ENCODE measurements around the gene ZNF559. TPM values are rescaled to one million over a fixed set of nuclear protein-coding genes. Genes with fewer than 3 reads are reported as not detected.

ZNF559 gene
- total RNA-seq, 1 donor from 2014 or later = 3.8 TPM

DNA sequence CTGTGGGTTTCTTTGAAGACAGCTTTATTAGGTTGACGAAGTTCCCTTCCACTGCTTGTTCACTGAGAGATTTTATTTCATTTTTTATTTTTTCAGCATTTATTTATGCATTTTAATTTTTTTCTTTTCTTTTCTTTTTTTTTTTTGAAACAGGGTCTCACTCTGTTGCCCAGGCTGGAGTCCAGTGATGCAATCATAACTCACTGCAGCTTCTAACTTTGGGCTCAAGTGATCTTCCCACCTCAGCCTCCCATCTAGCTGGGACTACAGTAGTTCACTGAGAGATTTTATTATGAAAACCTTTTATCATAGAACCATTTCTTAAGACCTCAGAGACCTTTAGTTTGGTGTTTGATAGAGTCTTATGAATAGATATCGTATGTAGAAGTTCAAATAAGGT, 28.5 kb downstream of the ZNF559 start:
- DNase-seq (ENCODE audit: low spot score) (no peak), ATAC-seq (no peak)

DNA sequence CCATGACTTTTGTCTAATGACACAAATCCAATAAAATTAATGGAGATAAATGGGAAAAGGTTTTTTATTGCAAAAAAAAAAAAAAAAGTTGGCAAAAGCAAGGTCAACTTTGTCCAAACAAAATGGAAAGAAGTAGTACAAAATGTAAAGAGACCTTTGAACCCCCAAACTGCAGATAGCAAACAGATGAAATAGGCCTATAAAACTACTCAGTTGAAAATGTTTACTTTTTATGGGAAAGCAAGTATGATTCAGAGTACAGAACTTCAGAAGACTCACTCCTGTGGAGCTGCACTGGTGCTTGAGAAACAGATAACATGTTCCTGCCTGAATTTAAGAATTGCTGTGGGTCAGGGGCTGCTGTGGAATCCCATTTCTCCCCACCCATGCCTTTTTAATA, 29.0 kb downstream of the ZNF559 start:
- DNase-seq (ENCODE audit: low spot score) (no peak), ATAC-seq (no peak)

DNA sequence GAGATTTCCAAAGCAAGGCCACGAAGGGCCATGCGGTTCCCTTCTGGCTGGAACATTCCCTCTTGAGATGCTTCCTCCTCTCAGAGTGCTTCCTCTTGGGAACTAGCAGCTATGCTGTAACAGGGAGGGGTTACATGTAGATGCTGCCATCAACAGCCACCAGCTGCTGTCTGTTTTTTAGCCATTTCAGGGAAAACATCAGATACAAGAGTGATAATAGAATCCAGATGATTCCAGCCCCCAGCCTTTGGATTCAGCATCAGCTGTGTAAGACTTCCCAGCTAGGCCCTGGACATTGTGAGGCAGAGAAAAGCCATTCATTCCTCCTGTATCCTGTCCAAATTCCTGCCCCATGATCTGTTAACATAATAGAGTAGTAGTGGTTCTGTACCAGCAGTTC, 30.7 kb downstream of the ZNF559 start:
- ATAC-seq (no peak), DNase-seq (ENCODE audit: low spot score) (no peak)

DNA sequence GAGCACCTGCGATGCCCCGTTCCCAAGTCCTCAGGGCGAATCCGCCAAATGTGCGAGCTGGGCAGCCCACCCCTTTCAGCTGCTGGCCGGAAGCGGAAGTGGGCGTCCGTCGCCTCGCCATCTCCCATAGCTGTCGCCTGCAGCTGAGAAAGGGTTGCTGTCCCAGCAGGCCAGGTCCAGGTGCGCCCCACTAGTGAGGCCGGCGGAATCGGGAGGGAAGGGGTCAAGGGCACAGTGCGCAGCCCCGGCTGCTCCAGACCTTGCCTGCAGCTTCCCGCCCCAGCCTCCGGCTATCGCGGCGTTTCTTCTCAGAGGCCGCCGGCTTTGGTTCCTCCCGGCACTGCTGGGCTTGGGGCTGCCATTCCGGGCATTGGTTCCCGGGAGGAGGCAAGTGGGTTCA, 38.9 kb downstream of the ZNF559 start, which contains the start of gene ZNF177:
ZNF177 (plus strand) TSS at position 109 of the 400 bp plus-strand sequence. CDS start 15,299 bp downstream, outside the sequence.
- DNase-seq (ENCODE audit: low spot score) = no peak
- ATAC-seq = no peak

DNA sequence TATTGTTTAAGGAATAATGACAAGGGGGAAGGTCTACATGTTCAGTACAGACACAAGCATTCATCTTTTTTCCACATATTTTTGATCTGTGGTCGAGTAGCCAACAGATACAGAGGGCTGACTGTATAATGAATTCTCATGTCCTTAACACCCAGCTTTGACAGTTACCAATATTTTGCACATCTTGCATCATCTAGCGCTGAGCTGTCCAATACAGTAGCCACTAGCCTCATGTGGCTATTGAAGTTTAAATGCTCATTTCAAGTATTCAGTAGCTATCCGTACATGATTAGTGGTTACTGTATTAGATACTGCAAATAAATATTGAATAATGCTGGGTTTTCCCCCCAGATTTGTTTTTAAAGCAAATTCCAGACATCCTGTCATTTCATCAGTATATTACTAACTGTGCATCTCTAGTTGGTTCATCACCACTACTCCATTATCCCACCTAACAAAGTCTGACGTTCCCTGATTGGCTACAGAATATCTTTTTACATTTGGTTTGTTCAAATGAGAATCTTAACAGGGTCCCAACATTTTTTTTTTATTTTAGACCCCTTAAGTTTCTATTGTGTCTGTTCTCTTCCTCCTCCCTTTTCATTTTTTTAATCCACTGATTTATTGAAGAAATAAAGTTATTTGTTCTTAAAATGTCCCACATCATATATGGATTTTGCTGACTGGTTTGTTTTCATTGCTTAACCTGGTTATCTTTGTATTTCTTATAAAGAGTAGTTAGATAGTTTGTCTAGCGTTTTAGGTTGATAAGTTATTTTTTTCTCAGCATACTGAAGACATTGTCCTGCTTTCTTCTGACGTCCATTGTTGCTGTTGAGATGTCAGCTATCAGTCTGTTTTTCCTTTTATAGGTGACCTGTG, 47.0 kb downstream of the ZNF559 start:
- ATAC-seq = no peak

DNA sequence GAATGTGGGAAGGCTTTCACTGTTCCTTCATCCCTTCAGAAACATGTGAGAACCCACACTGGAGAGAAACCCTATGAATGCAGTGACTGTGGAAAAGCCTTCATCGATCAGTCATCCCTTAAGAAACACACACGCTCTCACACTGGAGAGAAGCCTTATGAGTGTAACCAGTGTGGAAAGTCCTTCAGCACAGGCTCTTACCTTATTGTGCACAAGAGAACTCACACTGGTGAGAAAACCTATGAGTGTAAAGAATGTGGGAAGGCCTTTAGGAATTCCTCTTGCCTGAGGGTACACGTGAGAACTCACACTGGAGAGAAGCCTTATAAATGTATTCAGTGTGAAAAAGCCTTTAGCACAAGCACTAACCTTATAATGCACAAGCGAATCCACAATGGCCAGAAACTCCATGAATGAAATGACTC, 57.4 kb downstream of the ZNF559 start:
- ATAC-seq (no peak), DNase-seq (ENCODE audit: low spot score) (no peak)

More for the DNA sequence above, 47.0 kb downstream of the ZNF559 start:
- no peak for DNase-seq (ENCODE audit: low spot score)

Other genes starting within 250 kb of the ZNF559 start
- gene OR1M1, start 237.1 kb upstream of the ZNF559 start, total RNA-seq = not detected
- not detected for gene OR7G2, start 216.7 kb upstream of the ZNF559 start, total RNA-seq
- gene OR7G1, start 208.4 kb upstream of the ZNF559 start, total RNA-seq = not detected
- not detected for gene OR7G3, start 197.2 kb upstream of the ZNF559 start, total RNA-seq
- 10.3 TPM for gene ZNF317, start 183.8 kb upstream of the ZNF559 start, total RNA-seq
- not detected for gene OR7D2, start 145.2 kb upstream of the ZNF559 start, total RNA-seq
- gene OR7D4, start 104.6 kb upstream of the ZNF559 start, total RNA-seq = not detected
- gene OR7E24, start 73.2 kb upstream of the ZNF559 start, total RNA-seq = not detected
- 0.93 TPM for gene ZNF699, start 14.3 kb upstream of the ZNF559 start, total RNA-seq
- gene ZNF177, start 38.8 kb downstream of the ZNF559 start, total RNA-seq = 0.68 TPM
- 6.4 TPM for gene ZNF266, start 111.4 kb downstream of the ZNF559 start, total RNA-seq
- not detected for gene ZNF560, start 174.4 kb downstream of the ZNF559 start, total RNA-seq
- 2.9 TPM for gene ZNF426, start 214.5 kb downstream of the ZNF559 start, total RNA-seq